H1 (cell line): ENCODE data around the gene HIGD2A.

ENCODE experiments used
- EP300 ChIP-seq, 2 experiments: IDR thresholded peaks; 1 replicate in 1 of 2; 2 replicates in 1 of 2; pipeline ENCODE4 v1.6.1; 2011 to 2012; ENCODE audit warnings: low read depth in 2 of 2, low read length in 2 of 2, mild to moderate bottlenecking in 2 of 2, borderline replicate concordance in 1 of 2, inconsistent platforms in 1 of 2, moderate library complexity in 1 of 2
- NRF1 ChIP-seq: IDR thresholded peaks from 2 replicates; pipeline ENCODE4 v1.6.1; 2011; ENCODE audit warnings: mild to moderate bottlenecking, low read depth, low read length, improper control_type of control experiment
- POLR2AphosphoS5 ChIP-seq: IDR thresholded peaks from 2 replicates; pipeline ENCODE4 v1.6.1; 2011; ENCODE audit warnings: low read depth, low read length
- RBBP5 ChIP-seq: IDR thresholded peaks from 2 replicates; pipeline ENCODE4 v1.7.1; 2012; ENCODE audit warnings: low read depth, mild to moderate bottlenecking, inconsistent platforms, low read length, moderate library complexity, borderline replicate concordance
- SIX5 ChIP-seq: IDR thresholded peaks from 2 replicates; pipeline ENCODE4 v1.6.1; 2011; ENCODE audit warnings: mild to moderate bottlenecking, low read depth, low read length
- TF ChIP-seq, protein P1 (sequence below), 3 experiments: IDR thresholded peaks; 1 replicate in 2 of 3; 2 replicates in 1 of 3; pipeline versions ENCODE4 v1.5.1 to v1.6.1; 2011; ENCODE audit warnings: low read length in 3 of 3, mild to moderate bottlenecking in 3 of 3, inconsistent platforms in 2 of 3, low read depth in 1 of 3, moderate library complexity in 1 of 3; ENCODE audit not compliant: insufficient read depth in 1 of 3; ENCODE audit errors: control extremely low read depth in 1 of 3
- TF ChIP-seq, protein P2 (sequence below): IDR thresholded peaks from 2 replicates; pipeline ENCODE4 v1.6.1; 2011; ENCODE audit warnings: low read depth, mild to moderate bottlenecking, low read length; ENCODE audit not compliant: insufficient read depth

DNA sequence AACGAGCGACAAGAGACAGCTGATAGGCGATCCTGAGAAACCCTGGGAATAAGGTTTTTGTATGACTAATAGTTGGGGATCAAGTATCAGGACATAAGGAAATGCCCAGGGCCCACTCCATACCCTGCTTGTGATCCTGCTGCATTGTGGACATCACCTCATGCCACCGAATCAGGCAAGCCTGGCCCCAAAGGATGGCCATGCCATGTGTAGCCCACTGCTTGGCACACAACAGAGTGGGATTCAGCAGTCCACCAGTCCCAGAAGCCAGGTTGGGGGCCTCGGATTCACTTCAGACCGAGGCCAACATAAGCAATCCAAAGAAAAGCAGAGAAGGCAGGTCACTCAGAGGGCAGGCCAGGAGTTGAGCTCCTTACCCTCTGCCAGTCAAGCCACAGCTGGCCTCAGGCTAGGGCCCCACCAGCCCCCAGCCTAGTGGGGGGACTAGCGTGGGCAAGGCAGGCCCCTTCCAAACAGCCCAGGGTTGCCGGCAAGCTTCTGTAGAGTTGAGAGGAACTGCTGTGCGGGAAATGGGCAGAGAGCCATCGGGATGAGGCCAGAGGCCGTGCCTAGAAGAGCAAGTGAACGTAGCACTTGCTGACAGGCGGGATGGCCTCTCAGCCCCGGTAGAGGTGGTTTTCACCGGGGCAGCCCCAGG, 5.2 kb upstream of the HIGD2A start:
- TF ChIP-seq, protein P1, sequence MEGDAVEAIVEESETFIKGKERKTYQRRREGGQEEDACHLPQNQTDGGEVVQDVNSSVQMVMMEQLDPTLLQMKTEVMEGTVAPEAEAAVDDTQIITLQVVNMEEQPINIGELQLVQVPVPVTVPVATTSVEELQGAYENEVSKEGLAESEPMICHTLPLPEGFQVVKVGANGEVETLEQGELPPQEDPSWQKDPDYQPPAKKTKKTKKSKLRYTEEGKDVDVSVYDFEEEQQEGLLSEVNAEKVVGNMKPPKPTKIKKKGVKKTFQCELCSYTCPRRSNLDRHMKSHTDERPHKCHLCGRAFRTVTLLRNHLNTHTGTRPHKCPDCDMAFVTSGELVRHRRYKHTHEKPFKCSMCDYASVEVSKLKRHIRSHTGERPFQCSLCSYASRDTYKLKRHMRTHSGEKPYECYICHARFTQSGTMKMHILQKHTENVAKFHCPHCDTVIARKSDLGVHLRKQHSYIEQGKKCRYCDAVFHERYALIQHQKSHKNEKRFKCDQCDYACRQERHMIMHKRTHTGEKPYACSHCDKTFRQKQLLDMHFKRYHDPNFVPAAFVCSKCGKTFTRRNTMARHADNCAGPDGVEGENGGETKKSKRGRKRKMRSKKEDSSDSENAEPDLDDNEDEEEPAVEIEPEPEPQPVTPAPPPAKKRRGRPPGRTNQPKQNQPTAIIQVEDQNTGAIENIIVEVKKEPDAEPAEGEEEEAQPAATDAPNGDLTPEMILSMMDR (IDR thresholded peaks at IDR 0.05; ENCODE audit: control extremely low read depth in 1 of 3, insufficient read depth in 1 of 3, low read depth in 1 of 3, low read length in 3 of 3): no peak
- no peak for TF ChIP-seq POLR2AphosphoS5
- no peak for TF ChIP-seq NRF1
- no peak for TF ChIP-seq EP300 (IDR thresholded peaks at IDR 0.05; ENCODE audit: borderline replicate concordance in 1 of 2, low read depth in 2 of 2, low read length in 2 of 2)
- TF ChIP-seq, protein P2, sequence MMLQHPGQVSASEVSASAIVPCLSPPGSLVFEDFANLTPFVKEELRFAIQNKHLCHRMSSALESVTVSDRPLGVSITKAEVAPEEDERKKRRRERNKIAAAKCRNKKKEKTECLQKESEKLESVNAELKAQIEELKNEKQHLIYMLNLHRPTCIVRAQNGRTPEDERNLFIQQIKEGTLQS: no peak
- TF ChIP-seq RBBP5: no peak
- TF ChIP-seq SIX5: no peak
